OCI-LY1 (cell line): ENCODE data around the gene POLR1F.

ENCODE experiments used
- H2AFZ ChIP-seq: fragments of 200-600 bp; sonication (generic), shearing (Covaris generic); 2 replicates; pipeline ENCODE4 v1.6.0; 2014; ENCODE audit warnings: antibody characterized with exemption, mild to moderate bottlenecking, low read length
- H3F3A ChIP-seq: fragments of 200-600 bp; sonication (generic), shearing (Covaris generic); 2 replicates; pipeline ENCODE4 v1.6.0; 2014; ENCODE audit warnings: mild to moderate bottlenecking, antibody characterized with exemption, low read length, moderate library complexity; ENCODE audit not compliant: insufficient read depth
- H3K27ac ChIP-seq: fragments of 200-600 bp; sonication (generic); 2 replicates; pipeline ENCODE4 v1.5.1; 2014; ENCODE audit warnings: low read length, mixed run types, mild to moderate bottlenecking, low read depth; ENCODE audit not compliant: poor library complexity, severe bottlenecking
- H3K27me3 ChIP-seq: fragments of 200-600 bp; sonication (generic); 2 replicates; pipeline ENCODE4 v1.6.0; 2014; ENCODE audit warnings: antibody characterized with exemption, mild to moderate bottlenecking, low read length, moderate library complexity; ENCODE audit not compliant: insufficient read depth
- H3K36me3 ChIP-seq: fragments of 200-600 bp; sonication (generic); 2 replicates; pipeline ENCODE4 v1.6.1; 2014; ENCODE audit warnings: mild to moderate bottlenecking, antibody characterized with exemption, low read length, moderate library complexity, mixed read lengths; ENCODE audit not compliant: insufficient read depth
- H3K4me1 ChIP-seq: fragments of 200-600 bp; sonication (generic); 2 replicates; pipeline ENCODE4 v1.5.1; 2014; ENCODE audit warnings: mild to moderate bottlenecking, low read length, moderate library complexity; ENCODE audit not compliant: insufficient read depth, severe bottlenecking
- H3K4me2 ChIP-seq: fragments of 200-600 bp; sonication (generic), shearing (Covaris generic); 2 replicates; pipeline ENCODE4 v1.6.1; 2014; ENCODE audit warnings: low read length
- H3K4me3 ChIP-seq: fragments of 200-600 bp; sonication (generic); 2 replicates; pipeline ENCODE4 v1.5.1; 2014; ENCODE audit warnings: low read length, low read depth, mild to moderate bottlenecking, mixed read lengths; ENCODE audit not compliant: poor library complexity, severe bottlenecking
- H3K79me2 ChIP-seq: fragments of 200-600 bp; shearing (Covaris generic); 2 replicates; pipeline ENCODE4 v1.6.1; 2016; ENCODE audit warnings: mixed run types, low read length, mixed read lengths; ENCODE audit not compliant: insufficient read depth
- H3K9ac ChIP-seq: fragments of 200-600 bp; sonication (generic), shearing (Covaris generic); 2 replicates; pipeline ENCODE4 v1.6.1; 2014; ENCODE audit warnings: mild to moderate bottlenecking, low read length, mixed read lengths
- H3K9me2 ChIP-seq: fragments of 200-600 bp; sonication (generic), shearing (Covaris generic); 2 replicates; pipeline ENCODE4 v1.6.1; 2014; ENCODE audit warnings: low read depth, mild to moderate bottlenecking, low read length, mixed read lengths
- H3K9me3 ChIP-seq: fragments of 200-600 bp; shearing (Covaris generic); 2 replicates; pipeline ENCODE4 v1.6.1; 2014; ENCODE audit warnings: low read length, mixed read lengths
- H4K20me1 ChIP-seq: fragments of 200-600 bp; sonication (generic), shearing (Covaris generic); 2 replicates; pipeline ENCODE4 v1.6.0; 2016; ENCODE audit warnings: mild to moderate bottlenecking, low read length; ENCODE audit not compliant: insufficient read depth
- CTCF ChIP-seq: fragments of 200-600 bp; sonication (generic), shearing (Covaris generic); IDR thresholded peaks from 2 replicates; pipeline ENCODE4 v1.5.1; 2017; ENCODE audit warnings: mild to moderate bottlenecking, antibody characterized with exemption, low read length, moderate library complexity, mixed read lengths
- EZH2 ChIP-seq: fragments of 200-600 bp; sonication (generic), shearing (Covaris generic); IDR thresholded peaks from 2 replicates; pipeline ENCODE4 v1.8.0; 2017; ENCODE audit warnings: borderline replicate concordance, mixed run types, mild to moderate bottlenecking, antibody characterized with exemption, low read length, moderate library complexity, mixed read lengths

POLR1F gene

GRCh38 chr7:19705663-19706062 lies 3.2 kb downstream of the POLR1F start:
- no peaks in the 10 kb centered on the region for H3K9me3 ChIP-seq
- H3K27ac ChIP-seq = no peak overlapping the region
- H3K27me3 ChIP-seq = no peaks in the 10 kb centered on the region
- no peak overlapping the region for H3K9ac ChIP-seq
- peaks cover 56% of the 10 kb centered on the region for H3K79me2 ChIP-seq
- no peaks in the 10 kb centered on the region for H3F3A ChIP-seq
- H3K36me3 ChIP-seq = peaks cover 36% of the 10 kb centered on the region
- no peak overlapping the region for H2AFZ ChIP-seq
- H3K9me2 ChIP-seq = no peaks in the 10 kb centered on the region
- H4K20me1 ChIP-seq = no peaks in the 10 kb centered on the region
- H3K4me3 ChIP-seq = no peak overlapping the region
- H3K4me2 ChIP-seq = no peak overlapping the region
- peaks cover 28% of the 10 kb centered on the region for H3K4me1 ChIP-seq
- no peak for TF ChIP-seq CTCF

- H3K9ac ChIP-seq = no peak overlapping the region
- H3K4me1 ChIP-seq = peaks cover 5% of the 10 kb centered on the region
- H3K4me2 ChIP-seq = no peak overlapping the region
- H4K20me1 ChIP-seq = no peaks in the 10 kb centered on the region
- H3K9me3 ChIP-seq = no peaks in the 10 kb centered on the region
- peaks cover 34% of the 10 kb centered on the region for H3K79me2 ChIP-seq
- H3K9me2 ChIP-seq = no peaks in the 10 kb centered on the region
- no peaks in the 10 kb centered on the region for H3F3A ChIP-seq
- no peak overlapping the region for H2AFZ ChIP-seq
- H3K27me3 ChIP-seq = no peaks in the 10 kb centered on the region
- H3K4me3 ChIP-seq = no peak overlapping the region
- peaks cover 67% of the 10 kb centered on the region for H3K36me3 ChIP-seq
- no peak overlapping the region for H3K27ac ChIP-seq
- TF ChIP-seq CTCF = no peak
Observed at GRCh38 chr7:19701471-19701870, 7.4 kb downstream of the POLR1F start.

- H3K9me2 ChIP-seq = no peaks in the 10 kb centered on the region
- H4K20me1 ChIP-seq = no peaks in the 10 kb centered on the region
- H3K36me3 ChIP-seq = peaks cover 67% of the 10 kb centered on the region
- no peak for TF ChIP-seq CTCF
- no peak for TF ChIP-seq EZH2
- H3K27me3 ChIP-seq = no peaks in the 10 kb centered on the region
- no peak overlapping the region for H3K4me3 ChIP-seq
- H3K27ac ChIP-seq = no peak overlapping the region
- peaks cover under 1% of the 10 kb centered on the region for H3K4me1 ChIP-seq
- no peak overlapping the region for H3K4me2 ChIP-seq
- H3F3A ChIP-seq = no peaks in the 10 kb centered on the region
- H2AFZ ChIP-seq = no peak overlapping the region
- peaks cover 28% of the 10 kb centered on the region for H3K79me2 ChIP-seq
- no peak overlapping the region for H3K9ac ChIP-seq
- no peaks in the 10 kb centered on the region for H3K9me3 ChIP-seq
Observed at GRCh38 chr7:19700936-19701335, 7.9 kb downstream of the POLR1F start.
